GM19397 (cell line): ENCODE results near the gene SST.
"Not testable (repeated sequence)": the region's sequence is repeated elsewhere in the genome, so short reads cannot be mapped to it uniquely, and the experiment has no call there.

Source experiments
- ATAC-seq: cut with Tn5 transposase; IDR thresholded peaks from one replicate; pipeline ENCODE4 v1.9.1; 2021; ENCODE audit warnings: mild to moderate bottlenecking, moderate library complexity; ENCODE audit not compliant: unreplicated experiment

SST gene

GRCh38 chr3:187684880-187685279 lies 14.7 kb upstream of the SST start:
- no peak for ATAC-seq

GRCh38 chr3:187684444-187684843 lies 14.2 kb upstream of the SST start:
- no peak for ATAC-seq

GRCh38 chr3:187681756-187682155 lies 11.6 kb upstream of the SST start:
- ATAC-seq, result not testable (repeated sequence)

- no peak for ATAC-seq
Observed at GRCh38 chr3:187679638-187680396, 9.6 kb upstream of the SST start.

GRCh38 chr3:187678726-187679268 lies 8.6 kb upstream of the SST start:
- no peak for ATAC-seq

- no peak for ATAC-seq
Observed at GRCh38 chr3:187677604-187678003, 7.4 kb upstream of the SST start.

GRCh38 chr3:187673012-187673411 lies 2.8 kb upstream of the SST start:
- ATAC-seq, result no peak

GRCh38 chr3:187667526-187667925 lies 2.7 kb downstream of the SST start:
- ATAC-seq, result no peak

GRCh38 chr3:187665764-187666402 lies 4.3 kb downstream of the SST start:
- ATAC-seq, result no peak

- no peak for ATAC-seq
Observed at GRCh38 chr3:187665010-187665409, 5.2 kb downstream of the SST start.

GRCh38 chr3:187662848-187663409 lies 7.3 kb downstream of the SST start:
- no peak for ATAC-seq

- ATAC-seq, result no peak
Observed at GRCh38 chr3:187661267-187661666, 8.9 kb downstream of the SST start.

- no peak for ATAC-seq
Observed at GRCh38 chr3:187651282-187651681, 18.9 kb downstream of the SST start.

GRCh38 chr3:187648177-187648576 lies 22.0 kb downstream of the SST start:
- no peak for ATAC-seq

- ATAC-seq, result no peak
Observed at GRCh38 chr3:187646906-187647660, 23.1 kb downstream of the SST start.

GRCh38 chr3:187645379-187645778 lies 24.8 kb downstream of the SST start:
- not testable (repeated sequence) for ATAC-seq

- ATAC-seq, result no peak
Observed at GRCh38 chr3:187642861-187643260, 27.3 kb downstream of the SST start.

- ATAC-seq, result no peak
Observed at GRCh38 chr3:187641320-187642016, 28.7 kb downstream of the SST start.

- ATAC-seq, result no peak
Observed at GRCh38 chr3:187640569-187641059, 29.6 kb downstream of the SST start.

GRCh38 chr3:187639927-187640568 lies 30.1 kb downstream of the SST start:
- ATAC-seq, result no peak
